ENCODE measurements around the gene CHD1. TPM values are rescaled to one million over a fixed set of nuclear protein-coding genes. Genes with fewer than 3 reads are reported as not detected.
A peak's percentile ranks its signal among the peaks of the same experiment; 100 is the strongest.

CHD1 gene
- total RNA-seq, 2 donors from 2014 or later: 59.1 to 59.5 TPM

GRCh38 chr5:98810206-98810605 lies 118.6 kb downstream of the CHD1 start:
- H3K36me3 Mint-ChIP-seq (ENCODE audit: low read depth): peaks cover 9% of the 10 kb centered on the region
- H3K9me3 ChIP-seq (ENCODE audit: control insufficient read depth, low read length): peaks cover 42% of the 10 kb centered on the region
- no peak for TF ChIP-seq CTCF (conservative IDR thresholded peaks at IDR 0.05)
- H3K4me3 ChIP-seq (ENCODE audit: low read length): no peak overlapping the region
- peaks cover 38% of the 10 kb centered on the region for H3K9me3 Mint-ChIP-seq
- H3K27me3 Mint-ChIP-seq (ENCODE audit: insufficient read depth): no peaks in the 10 kb centered on the region
- no peaks in the 10 kb centered on the region for H3K4me1 ChIP-seq (ENCODE audit: control insufficient read depth, insufficient read depth, low read length)
- H3K27me3 ChIP-seq (ENCODE audit: control insufficient read depth, insufficient read depth, low read length, poor library complexity, severe bottlenecking): no peaks in the 10 kb centered on the region
- H3K27ac ChIP-seq (ENCODE audit: low read depth, low read length): no peak overlapping the region
- peaks cover 6% of the 10 kb centered on the region for H3K4me1 Mint-ChIP-seq
- DNase-seq: no peak
- H3K4me3 Mint-ChIP-seq: no peak overlapping the region
- peak overlapping the region; percentile 5 for H3K27ac Mint-ChIP-seq
- H3K36me3 ChIP-seq (ENCODE audit: control insufficient read depth, insufficient read depth, low read length): no peaks in the 10 kb centered on the region
- WGBS, 2 experiments (ENCODE audit: insufficient coverage in 1 of 2, insufficient read length in 1 of 2): 60 to 62% methylated on average over 2 of the region's 2 CpGs
- H3K9ac ChIP-seq (ENCODE audit: extremely low read depth, low read length, poor library complexity, severe bottlenecking): no peak overlapping the region

DNA sequence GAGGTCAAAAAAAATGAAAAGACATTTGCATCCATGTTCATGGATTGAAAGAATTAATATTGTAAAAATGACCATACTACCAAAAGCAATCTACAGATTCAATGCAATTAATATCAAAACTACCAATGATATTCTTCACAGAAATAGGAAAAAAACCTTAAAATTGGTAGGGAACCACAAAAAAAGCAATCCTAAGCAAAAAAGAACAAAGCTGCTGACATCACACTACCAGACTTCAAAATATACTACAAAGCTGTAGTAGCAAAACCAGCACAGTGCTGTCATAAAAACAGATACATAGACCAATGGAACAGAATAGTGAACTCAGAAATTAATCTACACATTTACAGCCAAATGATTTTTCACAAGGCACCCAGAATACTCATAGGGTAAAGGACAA lies 121.0 kb downstream of the CHD1 start:
- H3K27me3 ChIP-seq (ENCODE audit: control insufficient read depth, insufficient read depth, low read length, poor library complexity, severe bottlenecking): no peaks in the 10 kb centered on the region
- peaks cover 6% of the 10 kb centered on the region for H3K4me1 Mint-ChIP-seq
- H3K4me3 Mint-ChIP-seq: no peak overlapping the region
- no peak overlapping the region for H3K27ac ChIP-seq (ENCODE audit: low read depth, low read length)
- H3K9me3 Mint-ChIP-seq: peaks cover 41% of the 10 kb centered on the region
- no peak for TF ChIP-seq CTCF (conservative IDR thresholded peaks at IDR 0.05)
- H3K9me3 ChIP-seq (ENCODE audit: control insufficient read depth, low read length): peaks cover 44% of the 10 kb centered on the region
- H3K36me3 Mint-ChIP-seq (ENCODE audit: low read depth): peaks cover 10% of the 10 kb centered on the region
- no peak overlapping the region for H3K27ac Mint-ChIP-seq
- no peak for DNase-seq
- no peaks in the 10 kb centered on the region for H3K36me3 ChIP-seq (ENCODE audit: control insufficient read depth, insufficient read depth, low read length)
- H3K4me1 ChIP-seq (ENCODE audit: control insufficient read depth, insufficient read depth, low read length): no peaks in the 10 kb centered on the region
- no peak overlapping the region for H3K9ac ChIP-seq (ENCODE audit: extremely low read depth, low read length, poor library complexity, severe bottlenecking)
- no peaks in the 10 kb centered on the region for H3K27me3 Mint-ChIP-seq (ENCODE audit: insufficient read depth)
- no peak overlapping the region for H3K4me3 ChIP-seq (ENCODE audit: low read length)

DNA sequence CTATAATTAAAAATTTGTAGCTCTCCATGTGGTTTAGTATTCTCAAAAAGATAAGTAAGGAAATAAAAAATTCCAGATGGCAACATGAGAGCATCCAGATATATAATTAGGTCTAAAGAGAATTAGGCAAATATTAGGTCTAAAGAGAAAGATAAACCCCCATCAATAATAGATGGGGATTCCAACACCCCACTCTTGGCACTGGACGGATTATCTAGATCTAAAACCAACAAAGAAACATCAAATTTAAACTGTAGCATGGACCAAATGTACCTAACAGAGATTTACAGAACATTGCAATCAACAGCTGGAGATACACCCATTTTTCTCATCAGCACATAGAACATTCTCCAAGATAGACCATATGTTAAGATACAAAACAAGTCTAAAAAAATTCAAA lies 123.7 kb downstream of the CHD1 start:
- Histone ChIP-seq H3K9me3 (ENCODE audit: control insufficient read depth, low read length) (peaks cover 44% of the 10 kb centered on the region), H3K36me3 (ENCODE audit: control insufficient read depth, insufficient read depth, low read length) (no peaks in the 10 kb centered on the region), H3K9ac (ENCODE audit: extremely low read depth, low read length, poor library complexity, severe bottlenecking) (no peak overlapping the region), H3K27me3 (ENCODE audit: control insufficient read depth, insufficient read depth, low read length, poor library complexity, severe bottlenecking) (no peaks in the 10 kb centered on the region), H3K27ac (ENCODE audit: low read depth, low read length) (no peak overlapping the region), H3K4me3 (ENCODE audit: low read length) (no peak overlapping the region), H3K4me1 (ENCODE audit: control insufficient read depth, insufficient read depth, low read length) (peaks cover 6% of the 10 kb centered on the region)
- no peak for TF ChIP-seq CTCF (conservative IDR thresholded peaks at IDR 0.05)
- H3K4me3 Mint-ChIP-seq: no peak overlapping the region
- H3K36me3 Mint-ChIP-seq (ENCODE audit: low read depth): peaks cover 10% of the 10 kb centered on the region
- no peaks in the 10 kb centered on the region for H3K27me3 Mint-ChIP-seq (ENCODE audit: insufficient read depth)
- H3K4me1 Mint-ChIP-seq: peaks cover 3% of the 10 kb centered on the region
- DNase-seq: no peak
- H3K9me3 Mint-ChIP-seq: peaks cover 41% of the 10 kb centered on the region
- no peak overlapping the region for H3K27ac Mint-ChIP-seq
- 31 to 43% methylated on average over 1 of the region's 1 CpG for WGBS, 2 experiments (ENCODE audit: insufficient coverage in 1 of 2, insufficient read length in 1 of 2)
